ENCODE measurements around the gene PRKN. TPM values are rescaled to one million over a fixed set of nuclear protein-coding genes. Genes with fewer than 3 reads are reported as not detected.

PRKN gene
- total RNA-seq, 1 donor from 2014 or later, result not detected

- intact Hi-C loops (cut with micrococcal nuclease), result no loop called here
Observed at GRCh38 chr6:161476711-161477110, 1250.9 kb downstream of the PRKN start.

- intact Hi-C loops (cut with micrococcal nuclease), result no loop called here
Observed at GRCh38 chr6:161465403-161465802, 1262.2 kb downstream of the PRKN start.

GRCh38 chr6:161463071-161463470 lies 1264.5 kb downstream of the PRKN start:
- intact Hi-C loops (cut with micrococcal nuclease), result no loop called here

- intact Hi-C loops (cut with micrococcal nuclease), result no loop called here
Observed at GRCh38 chr6:161462148-161462547, 1265.4 kb downstream of the PRKN start.

- intact Hi-C loops (cut with micrococcal nuclease), result no loop called here
Observed at GRCh38 chr6:161459008-161459615, 1268.5 kb downstream of the PRKN start.

GRCh38 chr6:161458201-161458951 lies 1269.2 kb downstream of the PRKN start:
- intact Hi-C loops (cut with micrococcal nuclease), result no loop called here

GRCh38 chr6:161455848-161456247 lies 1271.7 kb downstream of the PRKN start:
- intact Hi-C loops (cut with micrococcal nuclease), result no loop called here

GRCh38 chr6:161453558-161453957 lies 1274.0 kb downstream of the PRKN start:
- intact Hi-C loops (cut with micrococcal nuclease), result no loop called here

- intact Hi-C loops (cut with micrococcal nuclease), result no loop called here
Observed at GRCh38 chr6:161452241-161452640, 1275.3 kb downstream of the PRKN start.

- intact Hi-C loops (cut with micrococcal nuclease), result no loop called here
Observed at GRCh38 chr6:161449521-161449920, 1278.0 kb downstream of the PRKN start.

- intact Hi-C loops (cut with micrococcal nuclease), result no loop called here
Observed at GRCh38 chr6:161446949-161447348, 1280.6 kb downstream of the PRKN start.

GRCh38 chr6:161446296-161446925 lies 1281.2 kb downstream of the PRKN start:
- intact Hi-C loops (cut with micrococcal nuclease), result no loop called here

GRCh38 chr6:161445021-161445799 lies 1282.4 kb downstream of the PRKN start:
- intact Hi-C loops (cut with micrococcal nuclease), result no loop called here

- intact Hi-C loops (cut with micrococcal nuclease), result no loop called here
Observed at GRCh38 chr6:161444464-161444863, 1283.1 kb downstream of the PRKN start.

- intact Hi-C loops (cut with micrococcal nuclease), result no loop called here
Observed at GRCh38 chr6:161443848-161444247, 1283.7 kb downstream of the PRKN start.

GRCh38 chr6:161442420-161442819 lies 1285.1 kb downstream of the PRKN start:
- intact Hi-C loops (cut with micrococcal nuclease), result no loop called here

- intact Hi-C loops (cut with micrococcal nuclease), result no loop called here
Observed at GRCh38 chr6:161440299-161440698, 1287.3 kb downstream of the PRKN start.

- intact Hi-C loops (cut with micrococcal nuclease), result no loop called here
Observed at GRCh38 chr6:161439093-161439492, 1288.5 kb downstream of the PRKN start.

- intact Hi-C loops (cut with micrococcal nuclease), result no loop called here
Observed at GRCh38 chr6:161438430-161439030, 1289.0 kb downstream of the PRKN start.

- intact Hi-C loops (cut with micrococcal nuclease), result no loop called here
Observed at GRCh38 chr6:161437851-161438250, 1289.7 kb downstream of the PRKN start.

GRCh38 chr6:161436106-161436876 lies 1291.3 kb downstream of the PRKN start:
- intact Hi-C loops (cut with micrococcal nuclease), result no loop called here
